Germinal center (tissue), 1 donor: ENCODE results near the gene ZP1.

Source experiments
- DNase-seq: peaks from one replicate; pipeline ENCODE4 v3.0.0; 2012; ENCODE audit warnings: mixed read lengths, low spot score

ZP1 gene

DNA sequence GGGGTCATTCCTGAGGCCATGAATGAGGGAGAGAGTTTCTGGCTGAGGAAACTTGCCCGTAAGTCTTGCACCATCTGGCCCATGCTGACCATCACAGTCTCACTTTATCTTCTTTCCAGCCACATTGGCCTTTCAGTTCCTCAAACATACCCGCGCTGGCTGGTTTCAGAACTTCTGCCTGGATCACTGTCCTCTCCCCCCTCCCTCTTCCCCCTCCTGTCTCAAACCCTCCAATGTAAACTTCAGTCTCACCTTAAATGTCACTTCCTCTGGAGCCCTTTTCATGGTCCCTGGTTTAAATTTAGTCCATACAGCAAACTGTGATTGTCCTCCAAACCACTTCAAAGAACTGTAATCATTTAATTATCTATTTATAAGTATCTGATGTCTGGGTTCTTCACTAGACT, 42.9 kb downstream of the ZP1 start:
- DNase-seq = peak; percentile 62

- no peak for DNase-seq
Observed at GRCh38 chr11:60910711-60911380, 43.5 kb downstream of the ZP1 start.

DNA sequence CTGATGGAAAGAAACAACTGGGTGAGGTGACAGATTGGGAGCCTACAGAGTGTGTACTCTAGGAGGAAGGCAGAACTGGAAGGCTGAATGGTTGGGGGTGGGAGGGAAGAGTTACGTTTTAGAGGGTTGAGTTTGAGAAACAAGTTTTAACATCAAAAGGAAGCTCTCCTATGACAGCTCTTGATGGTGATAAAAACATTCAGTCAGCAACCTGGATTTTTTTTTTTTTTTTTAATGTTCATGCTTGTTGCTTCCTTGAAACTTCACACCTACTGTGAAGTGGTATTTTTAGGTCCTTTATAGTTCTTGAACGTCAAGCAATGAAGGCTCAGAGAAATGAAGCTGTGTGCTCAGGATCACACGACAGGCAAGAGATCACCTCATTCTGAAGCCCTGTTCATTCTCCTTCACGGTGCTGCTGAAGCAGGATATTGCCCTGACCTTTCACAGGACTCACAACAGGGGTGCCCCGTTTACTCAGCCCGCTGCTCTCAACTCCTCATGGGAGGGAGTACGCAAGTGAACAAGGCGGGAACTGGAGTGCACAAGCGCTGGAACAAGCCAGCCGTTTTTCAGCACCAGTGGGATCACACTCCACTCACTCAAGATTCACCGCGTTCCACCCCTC, 45.0 kb downstream of the ZP1 start:
- no peak for DNase-seq

GRCh38 chr11:60912851-60913528, 45.6 kb downstream of the ZP1 start:
- DNase-seq = no peak

DNA sequence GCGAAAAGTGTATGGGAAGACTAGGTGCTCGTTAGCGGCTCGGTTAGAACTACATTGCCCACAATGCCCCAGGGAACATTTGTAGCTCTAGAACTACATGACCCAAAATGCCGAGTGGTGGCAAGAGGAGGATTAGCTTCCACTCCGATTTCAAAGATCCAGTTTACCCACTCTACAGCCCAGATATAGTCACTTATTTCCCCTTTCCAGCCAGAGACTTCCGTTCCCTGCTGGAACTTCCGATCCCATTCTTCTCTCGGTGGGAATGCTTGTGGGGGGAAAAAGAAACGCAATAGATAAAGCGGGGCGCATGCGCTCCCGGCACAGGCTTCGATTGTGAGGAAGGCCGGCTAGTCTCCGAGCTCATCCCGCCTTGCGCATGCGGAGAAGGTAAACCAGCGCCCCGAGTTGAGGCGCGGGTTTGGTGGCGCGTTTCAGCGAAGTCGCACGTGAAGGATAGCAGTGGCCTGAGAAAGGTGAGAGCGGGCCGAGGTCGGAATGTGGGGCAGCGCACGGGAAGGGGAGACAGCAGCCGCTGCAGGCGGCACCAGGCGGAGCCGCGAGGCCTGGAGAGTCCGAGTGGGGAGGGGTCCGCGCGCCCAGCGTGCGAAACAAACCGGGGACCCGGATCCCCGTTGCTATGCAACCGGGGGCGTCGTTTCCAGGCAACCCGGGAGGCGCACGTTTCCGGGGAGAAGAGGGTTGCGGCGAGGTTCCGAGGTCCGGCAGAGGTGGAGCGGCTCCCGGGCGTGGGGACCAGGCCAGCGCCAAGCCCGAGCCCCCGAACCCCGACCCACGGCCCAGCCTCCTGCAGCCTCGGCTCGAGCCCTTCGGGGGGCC, 46.7 kb downstream of the ZP1 start, which contains the start of gene TMEM109:
Gene TMEM109, plus strand, starts transcription at position 366 of the 840 bp plus-strand sequence. CDS start 5,536 bp downstream, outside the sequence.
- DNase-seq = peak; percentile 93

GRCh38 chr11:60914633-60915247, 47.4 kb downstream of the ZP1 start:
- peak; percentile 71 for DNase-seq

- peak; percentile 83 for DNase-seq
Observed at GRCh38 chr11:60915248-60915914, 48.0 kb downstream of the ZP1 start.

- DNase-seq = no peak
Observed at GRCh38 chr11:60916669-60917206, 49.4 kb downstream of the ZP1 start.

GRCh38 chr11:60917267-60917666, 49.9 kb downstream of the ZP1 start:
- DNase-seq = no peak

DNA sequence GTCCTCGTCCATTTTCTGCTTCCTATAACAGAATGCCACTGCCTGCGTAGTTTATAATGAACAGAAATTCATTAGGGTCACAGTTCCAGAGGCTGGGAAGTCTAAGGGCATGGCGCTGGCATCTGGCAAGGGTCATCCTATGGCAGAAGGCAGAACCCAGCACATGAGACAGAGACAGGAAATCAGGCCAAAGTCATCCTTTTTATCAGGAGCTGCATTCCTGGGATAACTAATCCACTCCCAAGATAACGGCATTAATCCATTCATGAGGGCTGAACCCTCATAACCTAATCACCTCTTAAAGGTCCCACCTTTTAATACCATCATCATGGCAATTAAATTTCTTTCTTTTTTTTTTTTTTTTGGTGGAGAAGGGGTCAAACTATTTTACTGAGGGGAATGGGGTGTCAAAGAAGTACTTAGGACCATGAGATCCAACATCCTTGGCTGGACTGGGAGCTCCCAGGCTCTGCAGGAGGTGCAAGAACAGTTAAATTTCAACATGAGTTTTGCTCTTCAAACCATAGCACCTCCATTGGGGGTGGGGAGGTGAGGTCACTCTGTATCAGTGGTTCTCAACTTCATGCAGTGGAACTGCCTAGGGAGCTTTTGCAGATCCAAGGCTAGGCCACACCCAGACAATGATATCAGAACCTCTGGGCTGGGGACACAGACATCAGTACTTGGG, 51.1 kb downstream of the ZP1 start:
- no peak for DNase-seq

- no peak for DNase-seq
Observed at GRCh38 chr11:60918939-60919265, 51.6 kb downstream of the ZP1 start.

DNA sequence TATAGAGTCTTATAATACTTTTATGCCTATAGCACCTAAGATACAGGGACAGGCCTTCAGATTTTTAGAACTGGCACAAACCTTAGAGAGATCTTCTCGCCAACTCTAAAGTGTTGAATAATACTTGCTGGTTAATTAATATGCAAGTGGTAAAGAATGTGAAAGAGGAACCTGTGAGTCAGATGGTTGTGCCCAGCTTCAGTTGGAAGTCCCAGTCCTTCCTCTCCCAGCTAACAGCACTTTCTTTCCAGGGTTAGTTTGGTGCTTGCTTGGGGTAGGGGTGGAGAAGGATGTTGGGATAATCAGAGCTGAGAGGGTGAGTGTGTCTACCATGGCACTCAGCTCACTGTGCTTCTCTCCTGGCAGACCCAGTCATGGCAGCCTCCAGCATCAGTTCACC, 52.0 kb downstream of the ZP1 start:
- DNase-seq = peak; percentile 55

- no peak for DNase-seq
Observed at GRCh38 chr11:60919956-60920355, 52.6 kb downstream of the ZP1 start.

- no peak for DNase-seq
Observed at GRCh38 chr11:60921259-60921658, 53.9 kb downstream of the ZP1 start.

DNA sequence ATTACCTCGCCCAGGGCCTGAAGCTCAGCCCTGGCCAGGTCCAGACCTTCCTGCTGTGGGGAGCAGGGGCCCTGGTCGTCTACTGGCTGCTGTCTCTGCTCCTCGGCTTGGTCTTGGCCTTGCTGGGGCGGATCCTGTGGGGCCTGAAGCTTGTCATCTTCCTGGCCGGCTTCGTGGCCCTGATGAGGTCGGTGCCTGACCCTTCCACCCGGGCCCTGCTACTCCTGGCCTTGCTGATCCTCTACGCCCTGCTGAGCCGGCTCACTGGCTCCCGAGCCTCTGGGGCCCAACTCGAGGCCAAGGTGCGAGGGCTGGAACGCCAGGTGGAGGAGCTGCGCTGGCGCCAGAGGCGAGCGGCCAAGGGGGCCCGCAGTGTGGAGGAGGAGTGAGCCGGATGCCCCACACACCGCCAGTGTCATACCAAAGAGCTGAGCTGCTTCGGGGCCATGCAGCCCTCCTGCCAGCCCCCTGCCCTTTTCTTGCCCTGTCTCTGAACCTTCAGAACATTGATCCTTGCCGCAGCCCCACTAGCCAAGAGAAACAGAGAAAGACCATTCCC, 54.5 kb downstream of the ZP1 start:
- DNase-seq = no peak

DNA sequence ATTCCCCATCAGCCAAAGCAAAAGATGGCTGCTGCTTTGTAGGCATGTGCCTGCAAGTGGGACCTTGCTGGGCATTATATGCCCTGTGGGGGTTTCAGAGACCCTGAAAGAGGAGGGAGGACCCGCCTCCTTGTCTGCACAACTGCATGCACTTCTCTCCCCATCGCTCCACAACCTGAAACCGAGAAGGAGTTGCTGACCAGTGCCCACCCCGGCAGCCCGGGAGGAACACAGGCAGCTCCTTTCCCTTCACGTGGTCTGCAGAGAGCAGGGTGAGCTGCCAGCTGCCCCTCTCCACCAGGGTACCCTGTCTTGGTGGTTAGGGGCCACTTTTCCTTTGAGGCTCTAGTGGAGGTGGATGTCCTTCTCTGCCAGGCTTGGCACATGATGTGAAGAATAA, 55.6 kb downstream of the ZP1 start:
- DNase-seq = no peak

GRCh38 chr11:60923326-60923725, 56.0 kb downstream of the ZP1 start:
- DNase-seq = no peak

DNA sequence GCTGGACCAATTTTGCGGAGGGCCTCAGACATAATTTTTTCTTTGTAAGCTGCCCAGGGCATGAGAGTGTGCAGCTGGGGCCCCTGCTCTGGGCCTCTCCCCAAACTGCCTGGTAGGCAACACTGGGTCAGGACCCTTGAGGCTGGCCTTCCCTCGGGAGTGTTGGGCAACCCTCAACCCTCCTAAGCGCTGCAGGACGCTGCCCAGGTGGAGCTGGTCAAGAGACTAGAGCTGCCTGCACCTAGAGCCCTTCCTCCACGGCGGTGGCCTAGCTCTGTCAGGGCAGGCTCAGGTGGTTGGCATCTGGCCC, 56.4 kb downstream of the ZP1 start:
- DNase-seq = no peak

GRCh38 chr11:60924110-60924905, 57.0 kb downstream of the ZP1 start, which contains the start of gene TMEM132A:
TMEM132A (plus strand) TSS chr11:60924460; CDS start chr11:60924634, 174 bp downstream.
- DNase-seq = no peak
